Fibroblast of lung (primary cell): ENCODE results near the gene ALDOB. TPM values are rescaled to one million over a fixed set of nuclear protein-coding genes. Genes with fewer than 3 reads are reported as not detected.
A peak's percentile ranks its signal among the peaks of the same experiment; 100 is the strongest.

ENCODE experiments used
- DNase-seq, 2 donors: peaks; one replicate each; pipeline versions ENCODE4 v3.0.0 to v3.0.0-alpha.2; 2010; ENCODE audit warnings: low read depth in 2 of 2
- H2AFZ ChIP-seq: 2 replicates; pipeline ENCODE4 v1.5.1; 2012; ENCODE audit warnings: low read length, control low read depth, inconsistent platforms
- H3K27ac ChIP-seq: 2 replicates; pipeline ENCODE4 v1.5.1; 2011; ENCODE audit warnings: low read length, control low read depth; ENCODE audit not compliant: insufficient read depth
- H3K27me3 ChIP-seq: 2 replicates; pipeline ENCODE4 v1.5.1; 2011; ENCODE audit warnings: mild to moderate bottlenecking, low read length; ENCODE audit not compliant: control insufficient read depth, insufficient read depth
- H3K36me3 ChIP-seq: 2 replicates; pipeline ENCODE4 v1.5.1; 2011; ENCODE audit warnings: low read length; ENCODE audit not compliant: control insufficient read depth, insufficient read depth
- H3K4me1 ChIP-seq: 2 replicates; pipeline ENCODE4 v1.5.1; 2011; ENCODE audit warnings: low read length; ENCODE audit not compliant: control insufficient read depth, insufficient read depth; ENCODE audit errors: extremely low read depth
- H3K4me2 ChIP-seq: 2 replicates; pipeline ENCODE4 v1.5.1; 2011; ENCODE audit warnings: low read length, control low read depth; ENCODE audit not compliant: insufficient read depth; ENCODE audit errors: extremely low read depth
- H3K4me3 ChIP-seq, 4 experiments: fragments of 200-600 bp in 1 of 4; sonication (generic) in 1 of 4; replicated peaks in 1 of 4; 2 replicates each; pipeline ENCODE4 v1.5.1; 2011 to 2016; ENCODE audit warnings: low read length in 4 of 4, low read depth in 3 of 4, mild to moderate bottlenecking in 3 of 4, control low read depth in 2 of 4, inconsistent platforms in 1 of 4, mixed read lengths in 1 of 4; ENCODE audit not compliant: insufficient read depth in 1 of 4; ENCODE audit errors: control extremely low read depth in 1 of 4
- H3K79me2 ChIP-seq: 2 replicates; pipeline ENCODE4 v1.5.1; 2012; ENCODE audit warnings: mild to moderate bottlenecking, low read length, inconsistent platforms; ENCODE audit not compliant: control insufficient read depth, insufficient read depth
- H3K9ac ChIP-seq: 2 replicates; pipeline ENCODE4 v1.5.1; 2011; ENCODE audit warnings: mild to moderate bottlenecking, low read length, control low read depth; ENCODE audit not compliant: insufficient read depth
- H3K9me3 ChIP-seq: 2 replicates; pipeline ENCODE4 v1.5.1; 2012; ENCODE audit warnings: low read depth, low read length; ENCODE audit not compliant: control insufficient read depth, insufficient read depth
- H4K20me1 ChIP-seq: 2 replicates; pipeline ENCODE4 v1.5.1; 2011; ENCODE audit warnings: low read length; ENCODE audit not compliant: control insufficient read depth, insufficient read depth; ENCODE audit errors: extremely low read depth
- CTCF ChIP-seq, 2 donors: IDR thresholded peaks in 1 of 2; conservative IDR thresholded peaks in 1 of 2; 1 replicate in 1 of 2; 2 replicates in 1 of 2; pipeline ENCODE4 v1.5.1; 2011 to 2012; ENCODE audit warnings: low read length in 2 of 2, control low read depth in 1 of 2, inconsistent platforms in 1 of 2, low read depth in 1 of 2, mild to moderate bottlenecking in 1 of 2
- EZH2 ChIP-seq: IDR thresholded peaks from 2 replicates; pipeline ENCODE4 v1.5.1; 2012; ENCODE audit warnings: low read length, control low read depth, mild to moderate bottlenecking; ENCODE audit errors: missing control alignments
- polyA plus RNA-seq, 2 donors: library from polyadenylated mRNA; depleted of rRNA in 1 of 2; stranded (reverse) in 1 of 2; unstranded in 1 of 2; fragments of >200 nt; gene quantifications; 2 replicates each; pipeline ENCODE4 v1.2.1, GENCODE V29; 2011 to 2012; ENCODE audit warnings: missing spikeins in 1 of 2
- total RNA-seq: library from RNA; depleted of rRNA; stranded (reverse); fragments of >200 nt; gene quantifications from 2 replicates; pipeline ENCODE4 v1.2.1, GENCODE V29; 2014

The ALDOB gene
- total and polyA plus RNA-seq, 2 donors (not counting 1 experiment from before 2014, with no cell fraction given) = not detected

GRCh38 chr9:101394687-101395086 is 40.9 kb downstream of the ALDOB start:
- no peak overlapping the region for H3K9ac ChIP-seq
- peaks cover 1% of the 10 kb centered on the region for H3K36me3 ChIP-seq
- peaks cover 68% of the 10 kb centered on the region for H3K79me2 ChIP-seq
- no peak for DNase-seq
- no peak overlapping the region for H2AFZ ChIP-seq
- no peak overlapping the region for H3K4me3 ChIP-seq
- no peaks in the 10 kb centered on the region for H3K4me1 ChIP-seq
- TF ChIP-seq EZH2 = no peak
- no peak for TF ChIP-seq CTCF (conservative IDR thresholded peaks at IDR 0.05 in 1 of 2, IDR thresholded peaks at IDR 0.05 in 1 of 2; ENCODE audit: low read depth in 1 of 2, low read length in 2 of 2)
- no peak overlapping the region for H3K27ac ChIP-seq
- no peak overlapping the region for H3K4me2 ChIP-seq
- no peaks in the 10 kb centered on the region for H3K9me3 ChIP-seq
- H4K20me1 ChIP-seq = no peaks in the 10 kb centered on the region
- no peaks in the 10 kb centered on the region for H3K27me3 ChIP-seq

GRCh38 chr9:101393135-101393534 is 42.4 kb downstream of the ALDOB start:
- H3K9ac ChIP-seq = no peak overlapping the region
- no peak overlapping the region for H3K4me3 ChIP-seq
- H3K4me1 ChIP-seq = no peaks in the 10 kb centered on the region
- no peaks in the 10 kb centered on the region for H4K20me1 ChIP-seq
- H3K4me2 ChIP-seq = no peak overlapping the region
- peaks cover 57% of the 10 kb centered on the region for H3K79me2 ChIP-seq
- H2AFZ ChIP-seq = no peak overlapping the region
- peaks cover 1% of the 10 kb centered on the region for H3K36me3 ChIP-seq
- DNase-seq = no peak
- no peaks in the 10 kb centered on the region for H3K9me3 ChIP-seq
- no peak overlapping the region for H3K27ac ChIP-seq
- H3K27me3 ChIP-seq = no peaks in the 10 kb centered on the region
- TF ChIP-seq CTCF (conservative IDR thresholded peaks at IDR 0.05 in 1 of 2, IDR thresholded peaks at IDR 0.05 in 1 of 2; ENCODE audit: low read depth in 1 of 2, low read length in 2 of 2) (no peak), EZH2 (no peak)

- no peak overlapping the region for H3K4me2 ChIP-seq
- no peaks in the 10 kb centered on the region for H3K9me3 ChIP-seq
- H3K27ac ChIP-seq = no peak overlapping the region
- no peaks in the 10 kb centered on the region for H4K20me1 ChIP-seq
- DNase-seq = no peak
- H3K27me3 ChIP-seq = no peaks in the 10 kb centered on the region
- no peak overlapping the region for H2AFZ ChIP-seq
- H3K4me1 ChIP-seq = no peaks in the 10 kb centered on the region
- H3K79me2 ChIP-seq = peaks cover 18% of the 10 kb centered on the region
- no peak for TF ChIP-seq EZH2
- TF ChIP-seq CTCF (conservative IDR thresholded peaks at IDR 0.05 in 1 of 2, IDR thresholded peaks at IDR 0.05 in 1 of 2; ENCODE audit: low read depth in 1 of 2, low read length in 2 of 2) = peak; percentile 15 to 42
- H3K9ac ChIP-seq = no peak overlapping the region
- no peak overlapping the region for H3K4me3 ChIP-seq
- no peaks in the 10 kb centered on the region for H3K36me3 ChIP-seq
These were observed 47.0 kb downstream of the ALDOB start for GRCh38 chr9:101388507-101388993.
